GM12864 (cell line): ENCODE measurements around the gene TMEM106A.

Experiments used
- DNase-seq: peaks from one replicate; pipeline ENCODE4 v3.0.0-alpha.2; 2011; ENCODE audit warnings: low read depth
- H3K4me3 ChIP-seq: 2 replicates; pipeline ENCODE4 v1.5.1; 2011; ENCODE audit warnings: mild to moderate bottlenecking, low read depth, low read length, control low read depth
- TF ChIP-seq, protein P1 (sequence below): IDR thresholded peaks from 2 replicates; pipeline ENCODE4 v1.5.1; 2011; ENCODE audit warnings: low read depth, mild to moderate bottlenecking, moderate library complexity, low read length, control low read depth, inconsistent platforms; ENCODE audit errors: missing control alignments

Gene TMEM106A

DNA sequence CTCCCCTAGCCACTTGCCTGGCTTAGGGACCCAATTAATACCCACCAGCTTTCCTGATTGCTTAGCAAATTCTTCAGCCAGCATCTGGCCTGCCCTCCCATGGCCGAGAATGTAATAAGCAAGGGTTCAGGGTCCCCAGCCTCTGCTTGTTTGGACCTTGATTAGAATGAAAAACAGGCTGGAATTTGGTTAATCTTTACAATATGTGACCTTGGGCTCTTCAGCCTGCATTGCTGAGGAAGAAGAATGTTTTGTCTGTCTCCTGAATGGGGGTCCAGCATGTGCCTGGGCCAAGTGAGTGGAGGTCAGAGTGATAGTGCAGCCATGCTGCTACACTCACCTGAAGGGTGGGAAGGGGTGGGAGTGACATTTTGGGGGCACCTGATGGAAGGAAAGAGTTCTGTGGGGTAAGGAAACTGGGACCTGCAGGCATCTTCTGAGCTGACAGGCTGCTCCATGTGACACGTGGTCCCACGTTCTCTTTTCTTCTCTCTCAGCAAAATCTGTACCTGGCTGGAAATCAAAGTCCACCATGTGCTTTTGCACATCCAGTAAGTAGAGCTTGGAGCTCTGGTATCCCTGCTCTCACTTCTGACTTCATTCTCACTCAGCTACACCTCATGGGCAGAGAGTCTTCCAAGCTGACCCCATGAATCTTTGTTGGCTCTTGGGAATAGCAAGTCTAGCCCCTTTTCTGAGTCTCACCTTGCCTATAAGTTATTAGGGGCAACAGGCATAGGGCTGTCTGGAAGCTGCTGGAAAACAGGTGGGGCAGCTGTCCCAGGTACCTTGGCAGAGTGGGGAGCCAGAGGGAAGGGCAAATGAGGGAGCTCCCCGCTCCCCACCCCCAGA is 5.3 kb downstream of the TMEM106A start:
- no peak for DNase-seq
- TF ChIP-seq, protein P1, sequence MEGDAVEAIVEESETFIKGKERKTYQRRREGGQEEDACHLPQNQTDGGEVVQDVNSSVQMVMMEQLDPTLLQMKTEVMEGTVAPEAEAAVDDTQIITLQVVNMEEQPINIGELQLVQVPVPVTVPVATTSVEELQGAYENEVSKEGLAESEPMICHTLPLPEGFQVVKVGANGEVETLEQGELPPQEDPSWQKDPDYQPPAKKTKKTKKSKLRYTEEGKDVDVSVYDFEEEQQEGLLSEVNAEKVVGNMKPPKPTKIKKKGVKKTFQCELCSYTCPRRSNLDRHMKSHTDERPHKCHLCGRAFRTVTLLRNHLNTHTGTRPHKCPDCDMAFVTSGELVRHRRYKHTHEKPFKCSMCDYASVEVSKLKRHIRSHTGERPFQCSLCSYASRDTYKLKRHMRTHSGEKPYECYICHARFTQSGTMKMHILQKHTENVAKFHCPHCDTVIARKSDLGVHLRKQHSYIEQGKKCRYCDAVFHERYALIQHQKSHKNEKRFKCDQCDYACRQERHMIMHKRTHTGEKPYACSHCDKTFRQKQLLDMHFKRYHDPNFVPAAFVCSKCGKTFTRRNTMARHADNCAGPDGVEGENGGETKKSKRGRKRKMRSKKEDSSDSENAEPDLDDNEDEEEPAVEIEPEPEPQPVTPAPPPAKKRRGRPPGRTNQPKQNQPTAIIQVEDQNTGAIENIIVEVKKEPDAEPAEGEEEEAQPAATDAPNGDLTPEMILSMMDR: no peak
- no peak overlapping the region for H3K4me3 ChIP-seq

DNA sequence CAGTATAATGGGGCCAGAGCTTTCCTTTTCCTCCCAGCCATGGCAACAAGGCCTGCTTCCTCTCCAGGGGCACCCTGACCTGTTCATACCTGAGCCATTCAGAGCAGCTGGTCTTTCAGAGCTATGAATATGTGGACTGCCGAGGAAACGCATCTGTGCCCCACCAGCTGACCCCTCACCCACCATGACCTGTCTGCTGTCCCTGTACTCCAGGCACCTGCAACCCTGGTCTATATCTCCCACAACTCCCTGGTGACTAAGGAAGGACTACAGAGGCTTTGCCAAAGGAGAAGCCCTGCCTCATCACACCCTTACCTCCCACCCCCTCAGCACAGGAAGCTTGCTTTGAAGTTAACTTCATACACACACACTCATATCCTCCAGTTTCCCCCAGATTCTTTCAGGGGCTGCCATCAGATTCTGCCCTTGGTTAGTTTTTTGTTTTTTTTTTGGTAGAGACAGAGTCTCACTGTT is 6.0 kb downstream of the TMEM106A start:
- TF ChIP-seq, protein P1: no peak
- DNase-seq: no peak
- H3K4me3 ChIP-seq: no peak overlapping the region

DNA sequence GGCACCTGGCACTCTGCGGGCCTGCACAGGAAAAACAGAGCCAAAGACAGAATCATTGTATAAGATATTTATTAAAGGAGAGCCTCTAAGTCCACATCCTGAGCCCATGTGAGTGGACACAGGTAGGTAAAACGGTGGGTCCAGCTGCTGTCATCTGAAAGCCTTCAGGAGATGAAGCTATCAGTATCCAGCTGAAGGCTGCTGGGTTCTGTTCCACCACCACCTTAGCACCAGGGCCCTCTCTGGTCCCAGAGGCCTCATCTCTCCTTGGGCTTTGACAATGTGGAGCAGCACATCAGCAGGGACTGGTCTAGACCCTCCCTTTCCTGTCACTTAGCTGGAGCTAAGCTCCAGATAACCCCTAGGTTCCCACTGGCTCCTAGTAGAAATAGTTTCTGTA is 7.3 kb downstream of the TMEM106A start:
- no peak for DNase-seq
- TF ChIP-seq, protein P1: no peak
- no peak overlapping the region for H3K4me3 ChIP-seq

DNA sequence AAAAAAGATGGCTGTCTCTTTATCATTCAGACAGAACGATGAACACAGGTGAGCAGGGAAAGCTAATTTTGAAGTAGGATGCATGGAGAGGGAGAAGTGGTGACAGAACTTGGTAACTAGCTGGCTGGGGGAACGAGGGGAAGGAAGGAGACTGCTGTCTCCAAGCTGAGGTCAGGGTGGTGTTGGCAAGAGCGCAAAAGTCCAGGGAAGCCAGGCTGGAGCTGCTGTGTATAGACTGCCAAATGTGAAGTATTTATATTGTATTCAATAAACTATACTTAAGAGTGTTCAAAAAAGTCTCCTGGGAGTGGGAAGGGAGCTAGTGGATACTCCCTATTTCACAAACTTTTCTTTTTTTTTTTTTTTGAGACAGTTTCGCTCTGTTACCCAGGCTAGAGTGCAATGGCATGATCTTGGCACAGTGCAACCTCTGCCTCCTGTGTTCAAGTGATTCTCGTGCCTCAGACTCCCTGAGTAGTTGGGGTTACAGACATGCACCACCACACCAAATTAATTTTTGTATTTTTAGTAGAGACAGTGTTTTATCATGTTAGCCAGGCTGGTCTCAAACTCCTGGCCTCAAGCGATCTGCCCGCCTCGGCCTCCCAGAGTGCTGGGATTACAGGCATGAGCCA is 8.2 kb downstream of the TMEM106A start:
- no peak overlapping the region for H3K4me3 ChIP-seq
- TF ChIP-seq, protein P1: no peak

DNA sequence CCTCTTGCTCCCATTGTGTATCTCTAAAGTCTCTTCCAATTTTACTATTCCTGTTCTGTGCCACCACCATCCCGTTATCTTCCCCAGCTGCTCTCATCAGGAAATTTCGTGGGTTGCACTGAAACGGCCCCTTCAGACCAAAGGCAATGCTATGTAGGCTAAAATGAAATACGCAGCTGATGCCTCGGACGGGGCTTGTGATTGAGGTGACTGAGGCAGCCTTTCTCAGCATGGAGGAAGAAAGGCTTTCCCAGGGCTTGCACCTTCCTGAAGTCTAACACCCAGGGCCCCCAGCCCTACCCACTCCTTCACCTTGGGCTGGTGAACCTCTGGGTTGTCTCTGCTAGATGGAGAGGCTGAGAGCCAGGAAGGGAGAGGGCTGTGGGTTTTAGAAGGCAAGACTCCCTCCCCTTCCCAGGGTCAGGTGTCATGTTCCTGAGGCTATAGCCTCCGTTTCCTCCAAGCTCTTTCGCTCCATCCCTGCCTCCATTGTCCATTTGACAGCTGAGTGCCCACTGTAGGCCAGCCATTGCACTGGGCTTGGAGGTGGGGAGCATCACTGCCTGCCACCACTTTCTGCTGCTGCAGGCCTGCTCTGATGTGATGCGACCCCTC is 8.9 kb downstream of the TMEM106A start:
- H3K4me3 ChIP-seq: no peak overlapping the region
- TF ChIP-seq, protein P1: no peak
- no peak for DNase-seq

More for the DNA sequence above, 8.2 kb downstream of the TMEM106A start:
- no peak for DNase-seq

DNA sequence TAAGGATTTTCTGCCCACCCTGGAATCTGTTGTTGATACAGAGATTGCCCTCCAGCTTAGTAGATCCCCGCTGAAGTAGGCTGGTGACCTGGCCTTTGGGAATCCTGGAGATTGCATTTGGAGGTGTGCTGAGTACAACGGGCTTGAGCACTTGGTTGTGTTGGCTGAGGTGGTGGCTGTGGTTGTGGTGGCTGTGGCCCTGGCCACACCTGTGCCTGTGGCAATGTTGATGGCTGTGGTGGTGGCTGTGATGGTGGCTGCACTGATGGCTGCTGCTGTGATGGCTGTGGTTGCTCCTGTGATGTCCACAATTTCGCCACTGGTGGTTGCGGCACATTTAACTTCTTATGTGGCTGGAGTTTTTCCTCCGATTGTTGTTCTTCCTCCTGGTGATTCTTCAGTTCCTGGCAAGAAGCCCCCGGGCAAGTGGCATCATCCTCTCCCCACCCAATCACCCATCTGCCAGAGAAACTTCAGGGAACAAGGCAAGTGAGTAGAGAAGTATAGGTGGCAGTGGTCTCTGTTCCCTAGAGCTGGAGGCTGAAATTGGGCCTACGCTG is 12.6 kb downstream of the TMEM106A start:
- DNase-seq: no peak
- TF ChIP-seq, protein P1: no peak

More for the DNA sequence above, 12.6 kb downstream of the TMEM106A start:
- H3K4me3 ChIP-seq: no peak overlapping the region
